Dendritic cell treated with granulocyte-macrophage colony-stimulating factor and Interleukin-4, amounts not matched to agents 40 ng/mL and 50 ng/mL, for 4 days (primary cell): Measurements from ENCODE around the gene GCHFR.

Source experiments
- H3K27ac Mint-ChIP-seq: one replicate; pipeline ENCODE4 v1.8.0; 2022; ENCODE audit warnings: mild to moderate bottlenecking, mixed read lengths
- H3K27me3 Mint-ChIP-seq: one replicate; pipeline ENCODE4 v1.8.0; 2022; ENCODE audit warnings: mild to moderate bottlenecking, mixed read lengths
- H3K36me3 Mint-ChIP-seq: one replicate; pipeline ENCODE4 v1.8.0; 2022; ENCODE audit warnings: low read depth, mixed read lengths
- H3K4me1 Mint-ChIP-seq: one replicate; pipeline ENCODE4 v1.8.0; 2022; ENCODE audit warnings: low read depth, mixed read lengths
- H3K4me3 Mint-ChIP-seq: one replicate; pipeline ENCODE4 v1.8.0; 2022; ENCODE audit warnings: mild to moderate bottlenecking, moderate library complexity, mixed read lengths
- H3K9me3 Mint-ChIP-seq: one replicate; pipeline ENCODE4 v1.8.0; 2022; ENCODE audit warnings: mixed read lengths
- intact Hi-C: fragments of 100-400 bp; cut with micrococcal nuclease; formaldehyde crosslinking; loops from one replicate; pipeline ENCODE4 v1.15.0; 2022

Gene GCHFR

DNA sequence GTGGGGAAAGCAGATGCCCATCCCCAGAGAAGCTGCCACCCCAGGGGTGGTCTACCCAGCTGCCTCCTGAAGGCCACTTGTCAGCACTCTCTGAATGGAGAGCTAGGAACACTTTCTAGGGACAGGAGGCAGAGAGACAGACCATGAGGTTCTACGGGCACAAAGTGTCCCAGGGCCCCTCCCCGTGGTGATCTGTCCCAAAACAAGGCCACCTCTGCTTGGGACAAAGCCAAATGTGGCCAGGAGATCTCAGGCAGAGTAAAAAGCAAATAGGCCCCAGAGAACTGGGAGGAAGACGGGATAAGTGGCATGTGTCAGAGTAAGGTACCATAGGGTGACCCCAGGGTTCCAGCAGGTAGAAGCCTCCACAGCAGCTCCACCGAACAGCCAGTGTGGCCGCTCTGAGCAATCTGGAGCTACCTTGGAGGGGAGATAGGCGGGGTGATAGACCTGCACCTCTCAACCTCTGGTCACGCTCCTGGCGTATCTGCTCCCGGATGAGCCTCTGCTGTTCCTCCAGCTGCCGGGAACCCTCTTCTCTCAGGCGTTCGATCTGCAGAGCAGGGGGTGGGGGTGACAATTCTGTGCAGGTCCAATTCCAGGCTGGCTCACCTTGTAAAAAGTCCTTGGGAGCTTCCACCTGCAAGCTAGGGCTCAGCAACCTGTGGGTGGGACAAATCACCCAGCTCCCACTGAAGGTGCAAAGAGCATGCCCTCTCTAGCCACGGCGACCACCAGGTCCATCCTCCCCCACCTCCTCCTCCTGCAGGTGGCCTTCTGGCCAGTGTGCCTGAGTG is 12.1 kb downstream of the GCHFR start:
- Mint-ChIP-seq H3K36me3 (peaks cover 94% of the 10 kb centered on the region), H3K27ac (peak overlapping the region; percentile 84), H3K4me1 (peaks cover 18% of the 10 kb centered on the region), H3K27me3 (no peaks in the 10 kb centered on the region), H3K9me3 (no peaks in the 10 kb centered on the region), H3K4me3 (no peak overlapping the region)
- intact Hi-C loops, result no loop called here

DNA sequence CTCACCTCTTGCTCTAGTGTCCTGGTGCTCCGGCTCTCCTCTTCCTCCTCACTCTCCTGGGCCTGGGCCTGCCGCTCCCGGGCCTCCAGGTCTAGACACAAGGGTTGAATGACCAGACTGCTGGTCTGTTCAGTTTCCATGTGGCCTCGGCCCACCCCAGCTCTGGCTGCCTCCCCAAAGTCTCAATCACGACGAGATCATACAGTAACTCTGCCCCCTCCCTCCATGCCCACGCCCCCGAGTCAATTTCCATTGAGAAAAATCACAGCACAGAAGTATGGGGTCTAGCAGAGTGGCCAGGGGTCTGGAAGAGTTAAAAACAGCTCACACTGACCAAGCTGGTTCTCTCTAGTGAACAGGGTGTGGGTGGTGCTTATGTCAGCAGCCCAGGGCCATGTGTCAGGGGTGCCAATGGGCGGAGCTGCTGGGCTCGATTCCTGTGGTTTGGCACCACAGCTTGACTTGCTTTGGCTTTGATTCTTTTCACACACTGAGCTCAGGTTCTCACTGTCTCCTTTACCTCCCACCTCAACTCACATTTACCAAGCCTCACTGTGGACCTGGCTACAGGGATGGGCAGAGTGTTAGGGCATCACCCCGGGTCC is 12.8 kb downstream of the GCHFR start:
- peak overlapping the region; percentile 0 for H3K4me3 Mint-ChIP-seq
- H3K27me3 Mint-ChIP-seq, result no peaks in the 10 kb centered on the region
- H3K9me3 Mint-ChIP-seq, result no peaks in the 10 kb centered on the region
- H3K4me1 Mint-ChIP-seq, result peaks cover 16% of the 10 kb centered on the region
- H3K27ac Mint-ChIP-seq, result peak overlapping the region; percentile 84
- intact Hi-C loops, result no loop called here
- H3K36me3 Mint-ChIP-seq, result peaks cover 87% of the 10 kb centered on the region

DNA sequence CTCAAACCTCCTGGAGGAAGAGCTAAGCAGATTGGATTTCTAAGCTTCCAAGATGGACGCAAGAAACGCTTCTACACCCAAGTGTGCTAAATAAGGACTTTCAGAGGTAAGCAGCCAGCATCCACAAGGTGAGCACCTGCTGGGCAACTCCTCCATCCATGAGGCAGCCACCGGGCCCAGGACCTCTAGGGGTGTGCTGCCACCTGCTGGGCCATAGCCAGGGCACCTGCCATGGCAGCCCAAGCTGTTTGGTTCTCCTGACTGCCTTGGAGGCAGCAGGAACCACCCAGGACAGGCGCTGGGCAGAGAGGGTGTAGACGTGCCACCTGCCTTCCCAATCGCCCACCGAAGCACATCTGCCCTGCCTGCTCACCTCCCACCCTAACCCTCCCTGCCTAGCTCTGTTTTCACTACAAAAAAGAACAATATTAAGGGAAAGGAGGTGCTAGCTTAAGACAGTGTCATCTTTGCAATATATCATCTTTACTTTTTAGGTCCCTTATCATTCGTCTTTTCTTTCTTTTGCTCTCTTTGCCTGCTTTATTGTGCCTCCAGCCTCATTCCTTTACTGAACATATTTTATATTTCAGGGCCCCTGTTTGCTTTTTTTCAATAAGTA is 18.9 kb downstream of the GCHFR start:
- H3K4me3 Mint-ChIP-seq, result no peak overlapping the region
- H3K27me3 Mint-ChIP-seq, result no peaks in the 10 kb centered on the region
- H3K36me3 Mint-ChIP-seq, result peaks cover 40% of the 10 kb centered on the region
- no peak overlapping the region for H3K27ac Mint-ChIP-seq
- peaks cover 9% of the 10 kb centered on the region for H3K4me1 Mint-ChIP-seq
- H3K9me3 Mint-ChIP-seq, result no peaks in the 10 kb centered on the region
- intact Hi-C loops, result loop anchor here (1.0 to 5.0 kb wide), 2 partner anchors 36 to 105 kb away; no protein-coding TSS in a partner anchor

DNA sequence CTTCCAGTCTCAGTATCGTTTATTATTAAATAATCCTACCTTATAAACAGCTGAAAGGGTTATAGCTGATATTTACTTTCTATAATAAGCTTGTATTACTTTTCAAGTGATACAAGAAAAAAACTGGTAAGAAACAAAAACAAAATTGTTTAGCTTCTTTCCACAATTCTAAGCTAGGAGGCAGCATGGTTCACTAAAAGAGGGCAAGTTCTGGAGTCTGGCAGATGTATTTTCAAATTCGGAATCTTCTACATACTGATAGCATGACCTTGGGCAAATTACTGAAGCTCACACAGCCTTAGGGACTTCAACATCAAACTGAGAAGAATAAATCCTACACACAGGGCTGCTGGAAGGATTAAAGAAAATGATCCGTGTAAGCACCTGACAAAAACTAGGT is 21.3 kb downstream of the GCHFR start:
- Mint-ChIP-seq H3K4me3 (no peak overlapping the region), H3K9me3 (no peaks in the 10 kb centered on the region), H3K4me1 (peaks cover 28% of the 10 kb centered on the region), H3K36me3 (peaks cover 27% of the 10 kb centered on the region), H3K27me3 (no peaks in the 10 kb centered on the region), H3K27ac (no peak overlapping the region)
- intact Hi-C loops, result no loop called here

DNA sequence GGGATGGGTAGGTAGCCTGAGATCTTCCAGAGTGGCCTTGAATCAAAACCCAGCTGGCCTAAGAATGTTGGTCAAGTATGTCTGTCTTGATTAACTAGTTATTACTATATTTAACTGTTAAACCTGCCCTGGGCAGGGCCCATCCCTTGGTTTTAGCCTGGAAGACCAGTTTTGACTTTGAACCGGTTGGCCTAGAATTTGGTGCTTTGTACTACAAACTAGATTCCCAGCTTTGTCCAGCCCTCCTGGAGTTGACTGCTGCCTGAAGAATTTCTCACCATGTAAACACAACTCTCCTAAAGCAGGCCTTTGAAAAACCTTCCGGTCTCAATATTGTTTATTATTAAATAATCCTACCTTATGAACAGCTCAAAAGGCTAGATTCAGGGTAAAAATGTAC is 21.9 kb downstream of the GCHFR start:
- H3K9me3 Mint-ChIP-seq, result no peaks in the 10 kb centered on the region
- H3K4me1 Mint-ChIP-seq, result peaks cover 30% of the 10 kb centered on the region
- H3K4me3 Mint-ChIP-seq, result no peak overlapping the region
- H3K27me3 Mint-ChIP-seq, result no peaks in the 10 kb centered on the region
- intact Hi-C loops, result no loop called here
- H3K36me3 Mint-ChIP-seq, result peaks cover 27% of the 10 kb centered on the region
- H3K27ac Mint-ChIP-seq, result no peak overlapping the region

DNA sequence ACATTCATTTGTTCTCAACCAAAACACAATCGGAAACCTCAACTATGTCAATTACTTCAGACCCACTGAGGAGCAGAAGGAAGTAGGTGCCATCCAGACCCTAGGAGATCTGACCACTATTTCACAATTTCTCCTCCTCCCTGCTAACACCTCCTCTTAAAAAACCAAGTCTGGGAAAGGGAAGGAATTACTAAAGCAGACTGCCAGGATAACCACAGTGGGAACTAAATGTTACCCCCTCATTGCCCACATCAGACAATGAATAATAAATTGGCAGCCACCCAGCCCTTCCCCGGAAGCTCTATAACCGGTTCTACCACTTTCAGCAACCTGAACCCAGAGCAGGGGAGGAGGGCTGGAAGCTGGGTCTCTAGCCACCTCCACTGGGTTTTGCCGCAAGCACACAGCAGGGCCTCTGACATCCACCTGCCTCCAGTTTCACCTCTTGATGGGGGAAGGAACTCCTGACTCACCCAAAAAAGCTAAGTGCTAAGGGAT is 23.5 kb downstream of the GCHFR start:
- Mint-ChIP-seq H3K9me3 (no peaks in the 10 kb centered on the region), H3K27me3 (no peaks in the 10 kb centered on the region), H3K4me1 (peaks cover 30% of the 10 kb centered on the region), H3K4me3 (no peak overlapping the region), H3K36me3 (peaks cover 42% of the 10 kb centered on the region), H3K27ac (no peak overlapping the region)
- intact Hi-C loops, result no loop called here

DNA sequence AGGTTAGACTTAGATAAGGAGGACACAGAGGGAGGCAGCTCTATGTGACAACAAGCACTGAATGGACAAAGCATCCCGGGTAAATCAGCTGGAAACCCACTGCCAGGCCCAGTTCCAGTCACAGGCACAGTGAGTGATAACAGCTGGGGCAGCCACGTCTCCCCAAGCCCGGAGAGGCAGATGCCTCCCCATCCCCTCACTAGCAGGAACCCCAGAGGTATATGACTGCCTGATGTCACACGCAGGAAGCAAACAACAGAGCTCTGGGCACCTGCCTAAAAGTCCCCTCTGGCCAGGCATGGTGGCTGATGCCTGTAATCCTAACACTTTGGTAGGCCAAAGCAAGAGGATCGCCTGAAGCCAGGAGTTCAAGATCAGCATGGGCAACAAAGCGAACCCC is 24.1 kb downstream of the GCHFR start:
- Mint-ChIP-seq H3K9me3 (no peaks in the 10 kb centered on the region), H3K4me1 (peaks cover 30% of the 10 kb centered on the region), H3K36me3 (peaks cover 48% of the 10 kb centered on the region), H3K4me3 (no peak overlapping the region), H3K27me3 (no peaks in the 10 kb centered on the region), H3K27ac (no peak overlapping the region)
- intact Hi-C loops, result no loop called here

DNA sequence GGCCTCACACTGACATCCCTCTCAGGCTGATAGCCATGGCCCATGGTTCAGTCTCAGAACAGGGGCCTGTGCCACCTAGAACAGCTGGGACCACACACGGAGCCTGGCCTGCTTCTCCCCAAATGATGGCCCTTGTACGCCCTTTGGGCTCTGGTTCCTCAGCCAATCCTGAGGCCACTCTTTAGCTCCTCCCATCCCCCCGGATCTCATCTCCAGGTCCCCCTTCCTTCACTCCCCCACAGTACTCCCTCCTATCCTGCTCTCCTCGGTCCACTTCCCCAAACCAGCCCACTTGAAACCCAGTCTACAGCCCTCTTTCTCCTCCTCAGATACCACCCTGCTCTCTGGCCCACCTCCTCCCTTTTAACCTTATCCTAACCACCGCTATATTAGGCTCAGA is 25.3 kb downstream of the GCHFR start:
- H3K27ac Mint-ChIP-seq, result peak overlapping the region; percentile 45
- intact Hi-C loops, result no loop called here
- H3K9me3 Mint-ChIP-seq, result no peaks in the 10 kb centered on the region
- no peak overlapping the region for H3K4me3 Mint-ChIP-seq
- H3K36me3 Mint-ChIP-seq, result peaks cover 47% of the 10 kb centered on the region
- no peaks in the 10 kb centered on the region for H3K27me3 Mint-ChIP-seq
- peaks cover 35% of the 10 kb centered on the region for H3K4me1 Mint-ChIP-seq

DNA sequence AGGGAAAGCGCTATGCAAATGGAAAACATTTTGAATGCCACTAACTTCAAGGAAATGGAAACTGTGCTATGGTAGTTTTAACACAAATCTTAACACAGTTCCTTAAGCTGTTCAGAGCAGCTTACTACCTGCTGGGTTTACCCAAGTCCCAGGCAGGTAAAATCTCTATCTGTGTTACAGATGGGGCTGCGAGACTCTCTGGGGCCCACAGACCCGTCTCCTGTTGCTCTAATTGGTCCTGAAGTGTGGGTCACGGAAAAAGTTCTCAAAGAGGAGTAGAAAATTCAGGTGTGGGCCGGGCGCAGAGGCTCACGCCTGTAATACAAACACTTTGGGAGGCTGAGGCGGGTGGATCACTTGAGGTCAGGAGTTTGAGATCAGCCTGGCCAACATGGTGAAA is 26.1 kb downstream of the GCHFR start:
- Mint-ChIP-seq H3K27me3 (no peaks in the 10 kb centered on the region), H3K9me3 (no peaks in the 10 kb centered on the region), H3K27ac (no peak overlapping the region), H3K4me3 (no peak overlapping the region), H3K36me3 (peaks cover 47% of the 10 kb centered on the region), H3K4me1 (peaks cover 38% of the 10 kb centered on the region)
- intact Hi-C loops, result no loop called here

DNA sequence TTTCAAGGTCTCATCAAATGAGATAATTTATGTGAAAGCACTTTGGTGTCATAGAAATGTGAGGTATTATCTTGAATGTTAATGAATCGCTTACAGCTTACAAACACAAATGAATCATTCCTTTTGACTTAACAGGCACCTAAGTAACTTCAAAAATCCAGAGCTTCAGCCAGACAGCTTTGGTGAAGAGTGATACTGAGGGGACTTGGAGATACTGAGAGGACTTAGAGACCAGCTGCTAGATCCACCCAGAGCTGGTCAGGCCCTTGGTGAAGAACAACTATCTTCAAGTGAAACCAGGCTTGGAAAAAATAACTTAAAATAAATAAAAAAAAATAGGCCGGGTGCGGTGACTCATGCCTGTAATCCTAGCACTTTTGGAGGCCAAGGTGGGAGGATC is 26.9 kb downstream of the GCHFR start:
- Mint-ChIP-seq H3K9me3 (no peaks in the 10 kb centered on the region), H3K36me3 (peaks cover 47% of the 10 kb centered on the region), H3K4me3 (no peak overlapping the region), H3K4me1 (peaks cover 45% of the 10 kb centered on the region), H3K27me3 (no peaks in the 10 kb centered on the region), H3K27ac (no peak overlapping the region)
- intact Hi-C loops, result no loop called here

DNA sequence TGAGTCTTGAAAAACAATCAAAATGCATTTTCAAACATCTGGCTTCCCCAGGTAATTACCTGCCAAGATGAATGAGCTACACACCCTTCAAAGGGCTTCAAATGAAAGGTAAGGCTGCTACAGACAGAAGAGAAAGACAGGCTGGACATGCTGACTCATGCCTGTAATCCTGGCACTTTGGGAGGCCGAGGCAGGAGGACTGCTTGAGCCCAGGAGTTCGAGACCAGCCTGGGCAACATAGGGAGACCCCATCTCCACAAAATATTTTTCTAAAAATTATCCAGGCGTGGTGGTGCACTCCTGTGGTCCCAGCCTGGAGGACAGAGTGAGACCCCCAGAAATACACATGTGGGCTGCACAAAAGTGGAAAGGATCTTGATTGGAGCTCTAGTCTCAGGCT is 28.5 kb downstream of the GCHFR start:
- intact Hi-C loops, result no loop called here
- H3K4me3 Mint-ChIP-seq, result no peak overlapping the region
- peaks cover 41% of the 10 kb centered on the region for H3K36me3 Mint-ChIP-seq
- no peaks in the 10 kb centered on the region for H3K9me3 Mint-ChIP-seq
- H3K4me1 Mint-ChIP-seq, result peaks cover 55% of the 10 kb centered on the region
- H3K27ac Mint-ChIP-seq, result no peak overlapping the region
- no peaks in the 10 kb centered on the region for H3K27me3 Mint-ChIP-seq

DNA sequence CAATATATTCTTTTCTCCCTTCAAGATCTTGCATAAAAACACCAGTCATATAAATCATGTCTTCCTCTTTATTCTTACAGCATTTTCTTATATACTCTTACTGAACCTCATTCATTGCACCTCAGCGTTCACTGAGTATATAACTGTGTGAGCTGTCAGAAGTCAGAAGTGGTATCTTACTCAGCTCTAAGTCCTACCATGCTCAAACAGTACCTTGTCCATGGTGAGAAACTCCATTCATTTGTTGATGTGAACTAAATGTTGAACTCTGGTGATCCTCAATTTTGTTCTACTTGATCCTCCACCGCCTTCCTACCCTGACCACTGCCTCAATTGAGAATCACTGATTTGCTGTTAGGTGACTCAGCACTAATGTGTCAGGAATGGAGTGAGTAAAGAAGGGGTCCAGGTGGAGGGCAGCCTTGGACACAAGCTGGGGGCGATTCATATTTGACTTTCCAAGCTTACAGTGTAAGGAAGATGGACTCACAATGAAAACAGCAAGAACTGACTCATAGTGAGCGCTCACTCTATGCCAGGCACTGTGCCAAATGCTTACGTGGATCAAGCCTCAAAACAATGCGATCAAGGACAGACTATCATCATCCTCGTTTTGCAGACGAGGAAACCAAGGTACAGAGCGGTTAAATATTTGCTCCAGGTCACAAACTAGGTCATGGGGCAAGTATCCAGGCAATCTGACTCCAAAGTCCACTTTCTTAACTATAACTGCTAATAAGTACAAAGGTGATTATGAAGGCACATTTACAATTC is 29.5 kb downstream of the GCHFR start:
- intact Hi-C loops, result no loop called here
- no peak overlapping the region for H3K27ac Mint-ChIP-seq

DNA sequence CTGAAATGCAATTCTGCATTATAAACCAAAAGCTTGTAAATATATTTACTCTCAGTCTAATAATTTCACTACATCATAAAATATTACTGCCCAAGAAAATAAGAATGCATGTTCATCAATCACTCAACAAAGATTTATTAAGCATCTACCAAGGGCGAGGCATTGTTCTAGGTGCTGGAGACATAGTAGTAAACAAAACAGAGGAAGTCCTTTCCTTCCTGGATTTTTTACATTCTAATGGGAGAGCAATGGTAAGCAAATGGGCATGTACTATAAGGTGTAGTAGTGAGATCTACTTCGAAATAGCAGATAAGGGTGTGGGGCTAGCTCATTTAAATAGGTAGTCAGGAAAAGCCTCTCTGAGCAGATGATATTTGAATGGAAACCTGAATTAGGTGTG is 32.2 kb downstream of the GCHFR start:
- peaks cover 39% of the 10 kb centered on the region for H3K4me1 Mint-ChIP-seq
- H3K9me3 Mint-ChIP-seq, result no peaks in the 10 kb centered on the region
- H3K4me3 Mint-ChIP-seq, result no peak overlapping the region
- intact Hi-C loops, result no loop called here
- peak overlapping the region; percentile 83 for H3K27ac Mint-ChIP-seq
- no peaks in the 10 kb centered on the region for H3K27me3 Mint-ChIP-seq
- peaks cover 56% of the 10 kb centered on the region for H3K36me3 Mint-ChIP-seq

More for the DNA sequence above, 29.5 kb downstream of the GCHFR start:
- Mint-ChIP-seq H3K9me3 (no peaks in the 10 kb centered on the region), H3K27me3 (no peaks in the 10 kb centered on the region), H3K4me3 (no peak overlapping the region), H3K4me1 (peaks cover 50% of the 10 kb centered on the region), H3K36me3 (peaks cover 49% of the 10 kb centered on the region)

DNA sequence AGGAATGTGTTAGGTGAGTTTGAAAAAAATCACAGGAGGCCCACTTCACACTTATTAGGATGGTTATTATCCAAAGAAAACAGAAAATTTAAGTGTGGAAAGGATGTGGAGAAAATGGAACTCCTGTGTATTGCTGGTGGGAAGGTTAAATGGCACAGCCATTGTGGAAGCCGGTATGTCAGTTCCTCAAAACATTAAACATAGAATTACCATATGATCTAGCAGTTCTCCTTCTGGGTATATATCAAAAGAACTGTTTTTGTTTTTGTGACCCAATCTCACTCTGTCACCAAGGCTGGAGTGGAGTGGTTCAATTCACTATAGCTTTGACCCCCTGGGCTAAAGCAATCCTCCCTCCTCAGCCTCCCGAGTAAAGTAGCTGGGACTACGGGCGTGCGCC is 32.6 kb downstream of the GCHFR start:
- Mint-ChIP-seq H3K27me3 (no peaks in the 10 kb centered on the region), H3K36me3 (peaks cover 56% of the 10 kb centered on the region), H3K27ac (peak overlapping the region; percentile 83), H3K4me1 (peaks cover 42% of the 10 kb centered on the region), H3K4me3 (no peak overlapping the region), H3K9me3 (no peaks in the 10 kb centered on the region)
- intact Hi-C loops, result no loop called here
